Gastrocnemius medialis (tissue), 4 donors: ENCODE measurements around the gene PGF. TPM values are rescaled to one million over a fixed set of nuclear protein-coding genes. Genes with fewer than 3 reads are reported as not detected.
A peak's percentile ranks its signal among the peaks of the same experiment; 100 is the strongest.

Experiments used
- ATAC-seq, 2 donors: fragments of 150-250 bp; one replicate each; pipeline ENCODE4 v1.9.1; 2016
- DNase-seq, 2 donors: peaks; one replicate each; pipeline ENCODE4 v3.0.0-alpha.2; 2019
- H3K27ac ChIP-seq, 4 donors: fragments of 200-600 bp; sonication (generic); 1 replicate in 1 of 4; 2 replicates in 3 of 4; pipeline ENCODE4 v1.5.1; 2016 to 2018; ENCODE audit warnings: mild to moderate bottlenecking in 2 of 4, moderate library complexity in 1 of 4
- H3K27me3 ChIP-seq, 3 donors: fragments of 200-600 bp; sonication (generic) in 2 of 3; 1 replicate in 1 of 3; 2 replicates in 2 of 3; pipeline versions ENCODE4 v1.5.1 to v1.6.0; 2016 to 2019; ENCODE audit warnings: mild to moderate bottlenecking in 1 of 3, moderate library complexity in 1 of 3
- H3K36me3 ChIP-seq, 2 donors: fragments of 200-600 bp; sonication (generic) in 1 of 2; one replicate each; pipeline ENCODE4 v1.5.1; 2017 to 2018
- H3K4me1 ChIP-seq, 2 donors: fragments of 200-600 bp; sonication (generic) in 1 of 2; one replicate each; pipeline ENCODE4 v1.5.1; 2016 to 2017; ENCODE audit warnings: mild to moderate bottlenecking in 2 of 2
- H3K4me3 ChIP-seq, 4 donors: fragments of 200-600 bp; sonication (generic) in 3 of 4; 1 replicate in 1 of 4; 2 replicates in 3 of 4; pipeline ENCODE4 v1.5.1; 2016 to 2019; ENCODE audit warnings: mild to moderate bottlenecking in 2 of 4
- H3K9me3 ChIP-seq, 3 donors: fragments of 200-600 bp; sonication (generic) in 2 of 3; 1 replicate in 1 of 3; 2 replicates in 2 of 3; pipeline ENCODE4 v1.5.1; 2016 to 2019
- CTCF ChIP-seq, 5 experiments: fragments of 450-650 bp in 3 of 5; fragments of 200-600 bp in 2 of 5; sonication (generic) in 2 of 5; IDR thresholded peaks in 4 of 5; conservative IDR thresholded peaks in 1 of 5; 1 replicate in 4 of 5; 2 replicates in 1 of 5; pipeline ENCODE4 v1.5.1; 2016 to 2019; ENCODE audit warnings: antibody characterized with exemption in 5 of 5, mild to moderate bottlenecking in 3 of 5, moderate library complexity in 3 of 5
- POLR2A ChIP-seq, 2 donors: fragments of 450-650 bp; IDR thresholded peaks; one replicate each; pipeline ENCODE4 v1.6.1; 2017; ENCODE audit warnings: antibody characterized with exemption in 2 of 2, mild to moderate bottlenecking in 2 of 2, moderate library complexity in 2 of 2
- in situ Hi-C, 4 donors: fragments of 200-750 bp; cut with MboI; loops; one replicate each; pipeline versions ENCODE4 v1.15.0 to v1.8.0; 2017; ENCODE audit warnings: low sequenced_read_pairs in 4 of 4
- intact Hi-C: fragments of 100-400 bp; cut with DNase I; formaldehyde crosslinking; loops from one replicate; pipeline ENCODE4 v1.15.1; 2023; ENCODE audit warnings: low total_unique reads
- total RNA-seq, 4 donors: library from RNA; depleted of rRNA; stranded (reverse); fragments of >200 nt; gene quantifications; one replicate each; pipeline versions ENCODE4 v1.1.0 to v1.2.3, GENCODE V29; 2016

Gene PGF
- total RNA-seq, 4 donors from 2014 or later = 2.2 to 7.8 (median 3.8) TPM

DNA sequence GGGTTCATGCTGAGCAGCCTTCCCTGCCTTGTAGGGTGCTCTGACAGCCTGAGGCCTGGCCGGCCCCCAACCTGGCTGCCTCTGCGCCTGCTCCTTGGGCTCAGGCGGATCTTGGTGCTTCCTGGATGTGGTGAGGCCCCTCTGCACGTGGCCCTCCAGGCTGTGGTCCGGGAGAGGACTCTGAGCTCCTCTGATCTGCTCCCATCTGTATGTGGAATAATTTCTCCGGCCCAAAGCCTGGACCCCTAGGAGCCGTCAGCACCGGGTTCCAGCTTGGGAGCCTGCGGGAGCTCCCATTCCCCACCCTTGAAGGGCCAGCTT lies 26.0 kb upstream of the PGF start:
- intact Hi-C loops = no loop called here
- peak overlapping the region in 3 of 4 donors; percentile 26 to 72 (median 67) for H3K27ac ChIP-seq
- ATAC-seq (no peak), DNase-seq (no peak)
- TF ChIP-seq CTCF (IDR thresholded peaks at IDR 0.05 in 4 of 5, conservative IDR thresholded peaks at IDR 0.05 in 1 of 5) = no peak
- no peak for TF ChIP-seq POLR2A (IDR thresholded peaks at IDR 0.05)
- no peak overlapping the region for H3K4me3 ChIP-seq
- H3K27me3 ChIP-seq = no peaks in the 10 kb centered on the region
- H3K9me3 ChIP-seq = no peaks in the 10 kb centered on the region
- no peaks in the 10 kb centered on the region for H3K36me3 ChIP-seq
- in situ Hi-C loops = no loop called here
- H3K4me1 ChIP-seq = peaks cover 30 to 33% of the 10 kb centered on the region in 2 donors

- Histone ChIP-seq H3K9me3 (no peaks in the 10 kb centered on the region), H3K36me3 (no peaks in the 10 kb centered on the region), H3K4me1 (peaks cover 33 to 36% of the 10 kb centered on the region in 2 donors), H3K4me3 (no peak overlapping the region), H3K27me3 (no peaks in the 10 kb centered on the region), H3K27ac (peak overlapping the region; percentile 26 to 73 (median 70))
- intact Hi-C loops (no loop called here), in situ Hi-C loops (no loop called here)
- DNase-seq (peak; percentile 70 to 82), ATAC-seq (peak; percentile 64 to 75)
- TF ChIP-seq POLR2A (IDR thresholded peaks at IDR 0.05) (no peak), CTCF (IDR thresholded peaks at IDR 0.05 in 4 of 5, conservative IDR thresholded peaks at IDR 0.05 in 1 of 5) (peak in 1 of 5 experiments; percentile 14)
Measured at GRCh38 chr14:74980731-74981461, 25.5 kb upstream of the PGF start.

DNA sequence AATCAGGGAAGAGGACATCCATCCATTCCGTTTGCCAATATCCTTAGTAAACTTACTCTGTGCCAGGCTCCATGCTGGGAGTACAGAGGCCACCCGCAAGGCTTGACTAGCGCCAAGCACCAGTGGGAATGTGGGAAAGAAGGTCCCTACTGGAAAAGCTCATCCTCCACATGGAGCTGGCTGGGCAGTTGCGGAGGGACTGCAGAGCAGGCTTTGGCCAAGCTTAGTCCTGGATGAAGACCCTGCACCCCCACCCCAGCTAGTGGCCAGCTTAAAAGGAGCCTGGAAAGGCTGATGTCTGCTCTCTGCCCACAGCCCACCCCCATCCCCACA lies 25.0 kb upstream of the PGF start:
- DNase-seq = no peak

DNA sequence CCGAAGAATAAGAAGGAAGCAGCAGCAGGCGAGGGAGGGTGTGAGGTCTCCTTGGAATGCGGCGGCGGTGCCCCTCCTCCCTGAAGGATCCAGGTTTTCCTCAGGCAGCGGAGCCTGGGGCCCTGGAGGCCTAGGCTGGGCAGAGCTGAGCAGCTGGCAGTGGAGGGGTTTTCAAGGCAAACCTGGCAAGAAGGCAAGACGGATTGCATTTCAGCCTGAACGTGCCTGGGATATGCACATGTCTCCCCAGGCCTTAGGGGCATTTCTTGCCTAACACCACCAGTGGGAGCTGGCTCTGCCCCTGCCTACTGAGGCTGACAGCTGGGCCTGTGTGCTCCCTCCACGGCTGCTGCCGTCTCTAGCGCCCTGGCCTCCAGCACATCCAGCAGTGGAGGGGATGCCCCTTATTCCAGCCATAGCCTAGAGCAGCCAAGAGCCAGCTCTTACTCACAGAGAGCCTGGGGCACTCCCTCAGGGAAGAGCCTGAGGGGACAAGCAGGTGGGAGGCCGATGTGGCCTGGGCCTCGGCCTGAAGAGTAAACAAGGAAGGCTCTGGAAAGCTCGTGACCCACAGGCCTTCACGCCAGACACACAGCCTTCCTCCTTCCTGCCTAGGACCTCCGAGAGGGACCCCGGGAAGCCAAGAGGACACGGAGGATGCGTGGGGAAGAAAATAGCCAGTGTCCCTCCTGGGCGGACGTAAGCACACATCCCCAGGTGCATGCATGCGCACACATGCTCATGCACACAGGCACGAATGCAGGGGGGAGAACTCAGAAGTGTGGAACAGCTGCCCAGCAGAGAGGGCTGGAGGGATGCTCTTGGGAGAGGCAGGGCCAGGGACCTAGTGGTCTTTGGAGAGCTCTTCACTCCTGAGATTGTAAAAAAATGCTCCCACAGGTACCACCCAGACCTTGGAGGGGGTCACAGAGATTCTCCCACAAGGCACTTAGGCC lies 24.3 kb upstream of the PGF start:
- intact Hi-C loops = loop anchor here (2.0 kb wide), 1 partner anchor 33 kb away; no protein-coding TSS in a partner anchor
- DNase-seq (peak; percentile 75 to 88), ATAC-seq (peak; percentile 78 to 89)
- Histone ChIP-seq H3K36me3 (no peaks in the 10 kb centered on the region), H3K4me1 (peaks cover 40 to 46% of the 10 kb centered on the region in 2 donors), H3K4me3 (no peak overlapping the region), H3K27me3 (no peaks in the 10 kb centered on the region), H3K9me3 (no peaks in the 10 kb centered on the region), H3K27ac (peak overlapping the region; percentile 67 to 79 (median 72))
- peak in 2 of 5 experiments; percentile 19 for TF ChIP-seq CTCF (IDR thresholded peaks at IDR 0.05 in 4 of 5, conservative IDR thresholded peaks at IDR 0.05 in 1 of 5)
- TF ChIP-seq POLR2A (IDR thresholded peaks at IDR 0.05) = no peak
- in situ Hi-C loops = no loop called here

More for the DNA sequence above, 25.0 kb upstream of the PGF start:
- no peaks in the 10 kb centered on the region for H3K27me3 ChIP-seq
- H3K4me1 ChIP-seq = peaks cover 38 to 39% of the 10 kb centered on the region in 2 donors
- no peaks in the 10 kb centered on the region for H3K36me3 ChIP-seq
- intact Hi-C loops (no loop called here), in situ Hi-C loops (no loop called here)
- H3K9me3 ChIP-seq = no peaks in the 10 kb centered on the region
- TF ChIP-seq CTCF (IDR thresholded peaks at IDR 0.05 in 4 of 5, conservative IDR thresholded peaks at IDR 0.05 in 1 of 5) = no peak
- H3K4me3 ChIP-seq = no peak overlapping the region
- no peak for ATAC-seq
- H3K27ac ChIP-seq = peak overlapping the region; percentile 26 to 73 (median 70)
